ENCODE results near the gene DYRK1A.
A peak's percentile ranks its signal among the peaks of the same experiment; 100 is the strongest.

DYRK1A gene

DNA sequence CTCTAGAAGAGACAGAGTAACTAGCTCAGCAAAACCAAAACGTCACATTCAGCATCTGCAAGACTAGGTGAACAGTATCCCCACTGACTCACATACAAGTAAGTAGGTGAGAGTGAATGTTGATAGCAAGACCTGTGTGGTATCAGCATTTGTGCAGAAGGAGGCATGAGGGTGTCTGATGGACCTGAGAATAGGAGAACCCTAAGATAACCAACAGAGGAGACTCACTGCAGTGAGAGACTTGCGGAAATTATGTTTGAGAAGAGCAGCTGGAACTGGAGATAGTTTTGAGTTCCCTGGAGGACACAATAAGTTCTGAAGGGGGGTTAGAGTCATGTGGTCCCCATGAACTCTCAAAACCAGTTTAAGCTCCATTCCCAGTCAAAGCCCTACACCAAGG is 59.1 kb downstream of the DYRK1A start:
- Histone ChIP-seq H3K4ac (ENCODE audit: low read depth in 1 of 2, low read length in 2 of 2) (no peak overlapping the region), H3K14ac (ENCODE audit: low read length in 2 of 2) (no peak overlapping the region), H2AK5ac (ENCODE audit: low read length, severe bottlenecking) (no peak overlapping the region), H4K8ac (ENCODE audit: low read length) (no peak overlapping the region), H3K9me3 (ENCODE audit: control insufficient read depth, low read length) (no peaks in the 10 kb centered on the region), H3K9ac (ENCODE audit: low read length) (no peak overlapping the region), H3K4me1 (ENCODE audit: control insufficient read depth, insufficient read depth, low read depth, low read length) (peaks cover 6% of the 10 kb centered on the region), H3K18ac (ENCODE audit: low read depth in 1 of 2, low read length in 2 of 2) (no peak overlapping the region), H2BK5ac (ENCODE audit: low read depth, low read length, poor library complexity, severe bottlenecking) (no peak overlapping the region), H3K27ac (ENCODE audit: low read length, poor library complexity, severe bottlenecking) (no peak overlapping the region), H2AFZ (ENCODE audit: low read depth, low read length) (no peak overlapping the region), H3K36me3 (ENCODE audit: control insufficient read depth in 1 of 2, insufficient read depth in 2 of 2, low read depth in 1 of 2, low read length in 2 of 2) (peaks cover 6 to 65% of the 10 kb centered on the region in 2 experiments), H3K4me3 (ENCODE audit: insufficient read depth in 1 of 2, low read depth in 1 of 2, low read length in 2 of 2) (no peak overlapping the region), H3K27me3 (ENCODE audit: control insufficient read depth in 1 of 2, insufficient read depth in 1 of 2, low read length in 2 of 2) (no peaks in the 10 kb centered on the region), H2BK120ac (ENCODE audit: low read depth, low read length) (no peak overlapping the region), H3K79me1 (replicated peaks; ENCODE audit: low read length, poor library complexity, severe bottlenecking) (peaks cover 20% of the 10 kb centered on the region), H3K4me2 (ENCODE audit: low read length, poor library complexity, severe bottlenecking) (no peak overlapping the region), H3K23ac (ENCODE audit: low read length in 2 of 2) (no peak overlapping the region), H2BK12ac (ENCODE audit: low read length in 2 of 2) (no peak overlapping the region), H2BK15ac (ENCODE audit: low read depth, poor library complexity, severe bottlenecking) (no peak overlapping the region), H4K91ac (ENCODE audit: low read length) (no peak overlapping the region)
- no peak for DNase-seq
- WGBS = 100% methylated on average over 1 of the region's 2 CpGs

DNA sequence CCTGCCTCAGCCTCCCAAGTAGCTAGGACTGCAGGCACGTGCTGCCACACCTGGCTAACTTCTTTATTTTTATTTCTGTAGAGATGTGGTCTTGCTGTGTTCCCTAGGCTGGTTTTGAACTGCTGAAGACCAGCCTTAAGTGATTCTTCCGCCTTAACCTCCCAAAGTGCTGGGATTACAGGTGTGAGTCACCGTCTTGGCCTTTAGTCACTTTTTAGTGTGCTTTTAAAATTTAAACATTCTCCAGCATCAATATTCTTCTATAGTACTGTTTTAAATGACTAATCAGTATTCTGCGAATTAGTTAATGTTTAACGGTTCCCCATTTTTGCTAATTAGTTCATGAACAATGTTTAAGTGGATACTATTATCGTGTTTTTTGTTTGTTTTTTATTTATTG is 60.6 kb downstream of the DYRK1A start:
- Histone ChIP-seq H2BK15ac (ENCODE audit: low read depth, poor library complexity, severe bottlenecking) (no peak overlapping the region), H3K27ac (ENCODE audit: low read length, poor library complexity, severe bottlenecking) (no peak overlapping the region), H3K9me3 (ENCODE audit: control insufficient read depth, low read length) (no peaks in the 10 kb centered on the region), H3K9ac (ENCODE audit: low read length) (no peak overlapping the region), H3K79me1 (replicated peaks; ENCODE audit: low read length, poor library complexity, severe bottlenecking) (peaks cover 23% of the 10 kb centered on the region), H3K27me3 (ENCODE audit: control insufficient read depth in 1 of 2, insufficient read depth in 1 of 2, low read length in 2 of 2) (no peaks in the 10 kb centered on the region), H2BK5ac (ENCODE audit: low read depth, low read length, poor library complexity, severe bottlenecking) (no peak overlapping the region), H4K8ac (ENCODE audit: low read length) (no peak overlapping the region), H2BK12ac (ENCODE audit: low read length in 2 of 2) (no peak overlapping the region), H3K14ac (ENCODE audit: low read length in 2 of 2) (no peak overlapping the region), H3K4me2 (ENCODE audit: low read length, poor library complexity, severe bottlenecking) (no peak overlapping the region), H2AK5ac (ENCODE audit: low read length, severe bottlenecking) (no peak overlapping the region), H4K91ac (ENCODE audit: low read length) (no peak overlapping the region), H2AFZ (ENCODE audit: low read depth, low read length) (no peak overlapping the region), H3K4me1 (ENCODE audit: control insufficient read depth, insufficient read depth, low read depth, low read length) (peaks cover 8% of the 10 kb centered on the region), H3K18ac (ENCODE audit: low read depth in 1 of 2, low read length in 2 of 2) (no peak overlapping the region), H3K23ac (ENCODE audit: low read length in 2 of 2) (no peak overlapping the region), H2BK120ac (ENCODE audit: low read depth, low read length) (no peak overlapping the region), H3K4ac (ENCODE audit: low read depth in 1 of 2, low read length in 2 of 2) (no peak overlapping the region), H3K36me3 (ENCODE audit: control insufficient read depth in 1 of 2, insufficient read depth in 2 of 2, low read depth in 1 of 2, low read length in 2 of 2) (peaks cover 6 to 62% of the 10 kb centered on the region in 2 experiments), H3K4me3 (ENCODE audit: insufficient read depth in 1 of 2, low read depth in 1 of 2, low read length in 2 of 2) (no peak overlapping the region)
- DNase-seq = no peak
- 100% methylated on average over 4 of the region's 6 CpGs for WGBS

DNA sequence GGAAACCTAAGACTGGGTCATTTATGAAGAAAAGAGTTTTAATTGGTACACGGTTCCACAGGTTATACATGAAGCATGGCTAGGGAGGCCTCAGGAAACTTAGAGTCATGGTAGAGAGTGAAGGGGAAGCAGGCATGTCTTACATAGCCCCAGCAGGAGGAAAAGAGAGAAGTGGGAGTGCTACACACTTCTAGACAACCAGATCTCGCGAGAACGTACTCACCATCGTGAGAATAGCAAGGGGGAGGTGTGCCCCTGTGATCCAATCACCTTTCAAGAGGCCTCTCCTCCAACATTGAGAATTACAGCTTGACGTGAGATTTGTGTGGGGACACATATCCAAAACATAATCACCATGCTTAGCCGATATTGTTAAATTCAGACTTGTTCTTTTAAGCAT is 62.8 kb downstream of the DYRK1A start:
- Histone ChIP-seq H2BK15ac (ENCODE audit: low read depth, poor library complexity, severe bottlenecking) (no peak overlapping the region), H3K4me1 (ENCODE audit: control insufficient read depth, insufficient read depth, low read depth, low read length) (peaks cover 8% of the 10 kb centered on the region), H2AFZ (ENCODE audit: low read depth, low read length) (no peak overlapping the region), H3K79me1 (replicated peaks; ENCODE audit: low read length, poor library complexity, severe bottlenecking) (peaks cover 19% of the 10 kb centered on the region), H2BK5ac (ENCODE audit: low read depth, low read length, poor library complexity, severe bottlenecking) (no peak overlapping the region), H3K27ac (ENCODE audit: low read length, poor library complexity, severe bottlenecking) (no peak overlapping the region), H2BK12ac (ENCODE audit: low read length in 2 of 2) (no peak overlapping the region), H3K14ac (ENCODE audit: low read length in 2 of 2) (no peak overlapping the region), H3K27me3 (ENCODE audit: control insufficient read depth in 1 of 2, insufficient read depth in 1 of 2, low read length in 2 of 2) (no peaks in the 10 kb centered on the region), H4K91ac (ENCODE audit: low read length) (peak overlapping the region; percentile 61), H3K36me3 (ENCODE audit: control insufficient read depth in 1 of 2, insufficient read depth in 2 of 2, low read depth in 1 of 2, low read length in 2 of 2) (peaks cover 6 to 42% of the 10 kb centered on the region in 2 experiments), H3K4me2 (ENCODE audit: low read length, poor library complexity, severe bottlenecking) (no peak overlapping the region), H3K4me3 (ENCODE audit: insufficient read depth in 1 of 2, low read depth in 1 of 2, low read length in 2 of 2) (no peak overlapping the region), H3K4ac (ENCODE audit: low read depth in 1 of 2, low read length in 2 of 2) (no peak overlapping the region), H2AK5ac (ENCODE audit: low read length, severe bottlenecking) (no peak overlapping the region), H3K9me3 (ENCODE audit: control insufficient read depth, low read length) (no peaks in the 10 kb centered on the region), H3K18ac (ENCODE audit: low read depth in 1 of 2, low read length in 2 of 2) (no peak overlapping the region), H4K8ac (ENCODE audit: low read length) (no peak overlapping the region), H3K23ac (ENCODE audit: low read length in 2 of 2) (no peak overlapping the region), H3K9ac (ENCODE audit: low read length) (no peak overlapping the region), H2BK120ac (ENCODE audit: low read depth, low read length) (no peak overlapping the region)
- WGBS = 99% methylated on average over 6 of the region's 7 CpGs
- no peak for DNase-seq

DNA sequence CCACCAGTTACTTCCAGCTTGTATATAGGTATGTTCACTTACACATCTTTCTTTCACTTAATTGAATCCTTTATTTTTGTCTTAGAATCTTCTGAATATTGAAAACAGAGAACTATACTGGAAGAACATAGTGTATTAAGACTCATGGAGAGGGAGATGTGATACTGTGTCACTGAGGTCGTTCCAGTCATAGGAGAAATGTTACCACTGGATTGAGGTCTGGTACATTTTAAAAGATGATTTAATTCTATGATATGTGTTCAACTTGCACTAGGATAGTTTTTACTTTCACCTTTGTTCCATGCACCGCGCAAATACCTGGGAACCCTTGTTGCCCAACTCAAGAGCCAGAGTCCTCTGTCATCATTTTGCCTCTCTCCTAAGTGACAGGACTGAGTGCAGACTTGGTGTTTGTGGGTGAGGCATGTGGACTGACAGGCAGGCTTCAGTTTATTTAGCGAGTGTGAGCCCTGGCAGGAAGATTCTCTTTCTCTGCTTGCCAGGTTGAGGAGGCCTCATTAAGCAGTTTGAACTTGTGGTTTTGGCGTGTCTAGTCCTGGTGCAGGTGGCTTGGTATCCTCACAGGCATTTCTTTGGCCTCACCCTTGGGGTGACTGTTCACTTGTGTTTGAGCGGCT is 63.7 kb downstream of the DYRK1A start:
- Histone ChIP-seq H2BK15ac (ENCODE audit: low read depth, poor library complexity, severe bottlenecking) (no peak overlapping the region), H3K4me1 (ENCODE audit: control insufficient read depth, insufficient read depth, low read depth, low read length) (peaks cover 8% of the 10 kb centered on the region), H3K14ac (ENCODE audit: low read length in 2 of 2) (no peak overlapping the region), H3K23ac (ENCODE audit: low read length in 2 of 2) (no peak overlapping the region), H3K18ac (ENCODE audit: low read depth in 1 of 2, low read length in 2 of 2) (no peak overlapping the region), H2BK12ac (ENCODE audit: low read length in 2 of 2) (no peak overlapping the region), H3K9me3 (ENCODE audit: control insufficient read depth, low read length) (no peaks in the 10 kb centered on the region), H3K4me2 (ENCODE audit: low read length, poor library complexity, severe bottlenecking) (no peak overlapping the region), H2BK120ac (ENCODE audit: low read depth, low read length) (no peak overlapping the region), H2BK5ac (ENCODE audit: low read depth, low read length, poor library complexity, severe bottlenecking) (no peak overlapping the region), H3K79me1 (replicated peaks; ENCODE audit: low read length, poor library complexity, severe bottlenecking) (peaks cover 17% of the 10 kb centered on the region), H2AFZ (ENCODE audit: low read depth, low read length) (no peak overlapping the region), H3K9ac (ENCODE audit: low read length) (no peak overlapping the region), H3K4me3 (ENCODE audit: insufficient read depth in 1 of 2, low read depth in 1 of 2, low read length in 2 of 2) (no peak overlapping the region), H3K36me3 (ENCODE audit: control insufficient read depth in 1 of 2, insufficient read depth in 2 of 2, low read depth in 1 of 2, low read length in 2 of 2) (peaks cover 6 to 40% of the 10 kb centered on the region in 2 experiments), H3K27ac (ENCODE audit: low read length, poor library complexity, severe bottlenecking) (no peak overlapping the region), H2AK5ac (ENCODE audit: low read length, severe bottlenecking) (no peak overlapping the region), H3K27me3 (ENCODE audit: control insufficient read depth in 1 of 2, insufficient read depth in 1 of 2, low read length in 2 of 2) (no peaks in the 10 kb centered on the region), H4K91ac (ENCODE audit: low read length) (no peak overlapping the region), H4K8ac (ENCODE audit: low read length) (no peak overlapping the region), H3K4ac (ENCODE audit: low read depth in 1 of 2, low read length in 2 of 2) (no peak overlapping the region)
- 98% methylated on average over 6 of the region's 6 CpGs for WGBS
- DNase-seq = no peak

All from mesenchymal stem cell (in vitro differentiated cells and primary cell).